ENCODE results near the gene VPS13A. TPM values are rescaled to one million over a fixed set of nuclear protein-coding genes. Genes with fewer than 3 reads are reported as not detected.

VPS13A gene
- total RNA-seq, 1 experiment from 2014 or later, result 52.8 TPM

- DNase-seq (ENCODE audit: low read depth, low spot score) (no peak), ATAC-seq (no peak)
- no peak overlapping the region for H2AFZ ChIP-seq (ENCODE audit: low read depth, low read length, poor library complexity, severe bottlenecking)
- H3K4me2 ChIP-seq (ENCODE audit: low read length), result no peak overlapping the region
- no peaks in the 10 kb centered on the region for H4K20me1 ChIP-seq (ENCODE audit: insufficient read depth)
- H3K36me3 ChIP-seq (ENCODE audit: control insufficient read depth in 1 of 2, insufficient read depth in 2 of 2, low read length in 2 of 2), result no peaks in the 10 kb centered on the region
- no peaks in the 10 kb centered on the region for H3K27me3 ChIP-seq (ENCODE audit: insufficient read depth, low read length)
- TF ChIP-seq CBX3 (IDR thresholded peaks at IDR 0.05; ENCODE audit: low read depth), result no peak
- no peak for TF ChIP-seq ZFX (IDR thresholded peaks at IDR 0.05)
- TF ChIP-seq ZNF274 (IDR thresholded peaks at IDR 0.05; ENCODE audit: low read depth, low read length), result no peak
- no peak for TF ChIP-seq CTCF (IDR thresholded peaks at IDR 0.05 in 2 of 3, conservative IDR thresholded peaks at IDR 0.05 in 1 of 3; ENCODE audit: borderline replicate concordance in 1 of 3, insufficient read depth in 1 of 3, low read depth in 2 of 3, low read length in 2 of 3)
- no peak for TF ChIP-seq YY1 (IDR thresholded peaks at IDR 0.05; ENCODE audit: extremely low read depth, insufficient replicate concordance, low read depth, low read length)
- TF ChIP-seq EGR1 (IDR thresholded peaks at IDR 0.05; ENCODE audit: low read depth), result no peak
- no peak for TF ChIP-seq SIN3A (IDR thresholded peaks at IDR 0.05; ENCODE audit: low read depth)
- no peak for TF ChIP-seq EZH2phosphoT487 (IDR thresholded peaks at IDR 0.05; ENCODE audit: borderline replicate concordance)
- TF ChIP-seq EZH2 (IDR thresholded peaks at IDR 0.05), result no peak
- no peak for TF ChIP-seq FOSL1 (IDR thresholded peaks at IDR 0.05; ENCODE audit: low read depth)
- no peak for TF ChIP-seq JUND (IDR thresholded peaks at IDR 0.05)
- TF ChIP-seq POLR2A (IDR thresholded peaks at IDR 0.05; ENCODE audit: borderline replicate concordance, extremely low read depth, insufficient read depth, insufficient read length), result no peak
- TF ChIP-seq REST (IDR thresholded peaks at IDR 0.05; ENCODE audit: low read depth), result no peak
- no peak for TF ChIP-seq POLR2AphosphoS5 (IDR thresholded peaks at IDR 0.05; ENCODE audit: low read depth, low read length)
- no peak for TF ChIP-seq ZBTB33 (IDR thresholded peaks at IDR 0.05; ENCODE audit: extremely low read depth, insufficient replicate concordance, low read length)
- TF ChIP-seq SP1 (IDR thresholded peaks at IDR 0.05; ENCODE audit: low read depth), result no peak
- no peak for TF ChIP-seq MAX (IDR thresholded peaks at IDR 0.05)
- ChIA-PET CTCF (interaction anchor here (1.7 kb wide), 1 partner anchor 9 kb away, joined by 5 read pairs; no protein-coding TSS in a partner anchor), RAD21 (ENCODE audit: low non-redundant PET in 1 of 2, low total read pairs in 2 of 2, uncharacterized antibody in 2 of 2, unreplicated experiment in 2 of 2) (no interaction called here), POLR2A (no interaction called here)
- intact Hi-C loops (cut with micrococcal nuclease), result no loop called here
- no TSS peak for BruUV-seq (replicated peaks)
- H3K4me3 ChIP-seq (replicated peaks in 1 of 2; ENCODE audit: low read depth in 1 of 2, low read length in 2 of 2), result no peak overlapping the region
- no peaks in the 10 kb centered on the region for H3K4me1 ChIP-seq (ENCODE audit: control insufficient read depth in 1 of 2, insufficient read depth in 2 of 2, low read length in 2 of 2)
- H3K27ac ChIP-seq (ENCODE audit: low read depth, low read length), result no peak overlapping the region
- H3K9ac ChIP-seq (ENCODE audit: low read length), result no peak overlapping the region
- H3K9me2 ChIP-seq (ENCODE audit: insufficient read depth), result no peaks in the 10 kb centered on the region
- no peaks in the 10 kb centered on the region for H3K9me3 ChIP-seq (ENCODE audit: control insufficient read depth in 1 of 2, insufficient read depth in 1 of 2, low read depth in 1 of 2, low read length in 2 of 2)
- H3K79me2 ChIP-seq (ENCODE audit: insufficient read depth, low read length), result no peaks in the 10 kb centered on the region
Observed at GRCh38 chr9:77142366-77142765, 35.0 kb upstream of the VPS13A start.

All from HCT116 (cell line).